DND-41 (cell line): ENCODE results near the gene RXRB.

ENCODE experiments used
- EZH2 ChIP-seq: IDR thresholded peaks from 3 replicates; pipeline ENCODE4 v1.6.1; 2012; ENCODE audit warnings: borderline replicate concordance, low read depth, mild to moderate bottlenecking, moderate library complexity, low read length, inconsistent platforms; ENCODE audit not compliant: severe bottlenecking
- TF ChIP-seq, protein P1 (sequence below): IDR thresholded peaks from 2 replicates; pipeline ENCODE4 v1.5.1; 2012; ENCODE audit warnings: borderline replicate concordance, low read length, moderate library complexity, mild to moderate bottlenecking; ENCODE audit not compliant: poor library complexity, severe bottlenecking; ENCODE audit errors: extremely low read depth

DNA sequence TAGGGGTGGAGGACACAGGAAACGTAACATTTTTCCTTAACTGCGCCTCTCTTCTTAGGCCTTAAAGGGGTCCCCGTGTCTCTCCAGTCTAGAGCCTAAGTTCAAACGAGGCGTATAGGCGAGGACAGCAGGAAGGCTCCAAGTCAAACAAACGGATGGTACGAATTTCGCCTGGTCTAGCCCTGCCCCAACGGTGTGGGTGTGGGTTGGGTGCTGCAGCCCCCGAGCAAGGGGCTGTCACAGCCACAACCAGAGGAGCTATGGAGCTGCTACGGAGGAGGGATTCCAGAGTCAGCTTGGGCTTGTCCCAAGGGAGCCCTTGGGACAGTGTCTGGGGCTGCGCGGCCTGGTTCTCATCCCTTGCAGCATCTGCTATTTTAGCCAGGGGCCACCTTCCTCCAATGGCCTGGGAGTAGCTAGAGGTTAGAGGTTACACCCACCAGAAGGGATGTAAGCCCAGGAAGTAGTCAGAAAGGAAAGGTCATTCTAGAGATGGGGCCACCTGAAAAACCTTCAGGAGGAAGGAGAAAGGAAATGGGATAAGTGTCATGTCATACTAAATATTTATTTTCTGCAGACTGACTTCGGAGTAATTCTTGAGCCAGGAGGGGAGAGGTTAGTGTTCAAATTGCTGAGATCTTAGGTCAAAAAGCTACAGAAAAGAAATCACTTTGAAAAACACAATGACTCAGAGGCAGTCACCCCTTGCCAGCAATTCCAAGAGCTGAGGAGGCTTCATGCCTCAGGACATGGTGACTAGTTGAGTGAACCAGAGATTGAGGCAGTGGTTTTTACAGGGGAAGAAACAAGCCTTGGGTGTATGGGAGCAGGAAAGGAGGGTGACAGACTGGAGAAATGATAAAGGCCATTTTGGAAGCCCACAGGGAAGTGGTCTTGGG, 49.5 kb upstream of the RXRB start:
- TF ChIP-seq, protein P1, sequence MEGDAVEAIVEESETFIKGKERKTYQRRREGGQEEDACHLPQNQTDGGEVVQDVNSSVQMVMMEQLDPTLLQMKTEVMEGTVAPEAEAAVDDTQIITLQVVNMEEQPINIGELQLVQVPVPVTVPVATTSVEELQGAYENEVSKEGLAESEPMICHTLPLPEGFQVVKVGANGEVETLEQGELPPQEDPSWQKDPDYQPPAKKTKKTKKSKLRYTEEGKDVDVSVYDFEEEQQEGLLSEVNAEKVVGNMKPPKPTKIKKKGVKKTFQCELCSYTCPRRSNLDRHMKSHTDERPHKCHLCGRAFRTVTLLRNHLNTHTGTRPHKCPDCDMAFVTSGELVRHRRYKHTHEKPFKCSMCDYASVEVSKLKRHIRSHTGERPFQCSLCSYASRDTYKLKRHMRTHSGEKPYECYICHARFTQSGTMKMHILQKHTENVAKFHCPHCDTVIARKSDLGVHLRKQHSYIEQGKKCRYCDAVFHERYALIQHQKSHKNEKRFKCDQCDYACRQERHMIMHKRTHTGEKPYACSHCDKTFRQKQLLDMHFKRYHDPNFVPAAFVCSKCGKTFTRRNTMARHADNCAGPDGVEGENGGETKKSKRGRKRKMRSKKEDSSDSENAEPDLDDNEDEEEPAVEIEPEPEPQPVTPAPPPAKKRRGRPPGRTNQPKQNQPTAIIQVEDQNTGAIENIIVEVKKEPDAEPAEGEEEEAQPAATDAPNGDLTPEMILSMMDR: no peak
- no peak for TF ChIP-seq EZH2
